ENCODE measurements around the gene CCDC69.

GRCh38 chr5:151248651-151249050, 24.8 kb upstream of the CCDC69 start:
- TF ChIP-seq, protein P1, sequence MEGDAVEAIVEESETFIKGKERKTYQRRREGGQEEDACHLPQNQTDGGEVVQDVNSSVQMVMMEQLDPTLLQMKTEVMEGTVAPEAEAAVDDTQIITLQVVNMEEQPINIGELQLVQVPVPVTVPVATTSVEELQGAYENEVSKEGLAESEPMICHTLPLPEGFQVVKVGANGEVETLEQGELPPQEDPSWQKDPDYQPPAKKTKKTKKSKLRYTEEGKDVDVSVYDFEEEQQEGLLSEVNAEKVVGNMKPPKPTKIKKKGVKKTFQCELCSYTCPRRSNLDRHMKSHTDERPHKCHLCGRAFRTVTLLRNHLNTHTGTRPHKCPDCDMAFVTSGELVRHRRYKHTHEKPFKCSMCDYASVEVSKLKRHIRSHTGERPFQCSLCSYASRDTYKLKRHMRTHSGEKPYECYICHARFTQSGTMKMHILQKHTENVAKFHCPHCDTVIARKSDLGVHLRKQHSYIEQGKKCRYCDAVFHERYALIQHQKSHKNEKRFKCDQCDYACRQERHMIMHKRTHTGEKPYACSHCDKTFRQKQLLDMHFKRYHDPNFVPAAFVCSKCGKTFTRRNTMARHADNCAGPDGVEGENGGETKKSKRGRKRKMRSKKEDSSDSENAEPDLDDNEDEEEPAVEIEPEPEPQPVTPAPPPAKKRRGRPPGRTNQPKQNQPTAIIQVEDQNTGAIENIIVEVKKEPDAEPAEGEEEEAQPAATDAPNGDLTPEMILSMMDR (IDR thresholded peaks at IDR 0.05) = no peak
- TF ChIP-seq ZFX (IDR thresholded peaks at IDR 0.05; ENCODE audit: borderline replicate concordance) = no peak

Data from 22Rv1 (cell line).